ENCODE measurements around the gene PLXNA3.

- TF ChIP-seq CTCF (conservative IDR thresholded peaks at IDR 0.05 in 1 of 2, IDR thresholded peaks at IDR 0.05 in 1 of 2; ENCODE audit: low read depth in 1 of 2, low read length in 2 of 2): no peak
- no peak for TF ChIP-seq EZH2 (IDR thresholded peaks at IDR 0.05; ENCODE audit: low read length, missing control alignments)
Measured at GRCh38 chrX:154444755-154445246, 13.3 kb upstream of the PLXNA3 start.
